Dermis blood vessel endothelial cell (primary cell): ENCODE data around the gene MAMSTR. TPM values are rescaled to one million over a fixed set of nuclear protein-coding genes. Genes with fewer than 3 reads are reported as not detected.
A peak's percentile ranks its signal among the peaks of the same experiment; 100 is the strongest.

Source experiments
- DNase-seq: peaks from one replicate; pipeline ENCODE4 v3.0.0; 2010
- total RNA-seq: library from RNA; depleted of rRNA; stranded (reverse); fragments of >200 nt; gene quantifications from 2 replicates; pipeline ENCODE4 v1.2.3, GENCODE V29; 2014

MAMSTR gene
- total RNA-seq, 1 donor from 2014 or later = 0.51 TPM

GRCh38 chr19:48746110-48746509, 26.6 kb upstream of the MAMSTR start:
- DNase-seq = no peak

GRCh38 chr19:48745208-48745995, 25.9 kb upstream of the MAMSTR start:
- DNase-seq = peak; percentile 71

GRCh38 chr19:48742096-48742495, 22.6 kb upstream of the MAMSTR start:
- no peak for DNase-seq

- DNase-seq = peak; percentile 57
These were observed 21.8 kb upstream of the MAMSTR start for GRCh38 chr19:48741129-48741999.

GRCh38 chr19:48740164-48740972, 20.8 kb upstream of the MAMSTR start, which contains the start of gene RASIP1:
TSS of gene RASIP1 (minus strand) at chr19:48740610. CDS start at chr19:48740282, 328 bp downstream.
- peak; percentile 77 for DNase-seq

- DNase-seq = peak; percentile 36
These were observed 20.1 kb upstream of the MAMSTR start for GRCh38 chr19:48739404-48740163.

GRCh38 chr19:48738557-48739403, 19.3 kb upstream of the MAMSTR start:
- peak; percentile 96 for DNase-seq

- peak; percentile 61 for DNase-seq
These were observed 18.0 kb upstream of the MAMSTR start for GRCh38 chr19:48737360-48737998.

GRCh38 chr19:48735031-48735615, 15.6 kb upstream of the MAMSTR start:
- DNase-seq = no peak

- no peak for DNase-seq
These were observed 15.1 kb upstream of the MAMSTR start for GRCh38 chr19:48734625-48735024.

- no peak for DNase-seq
These were observed 11.9 kb upstream of the MAMSTR start for GRCh38 chr19:48731452-48731851.

GRCh38 chr19:48728911-48729664, 9.6 kb upstream of the MAMSTR start:
- no peak for DNase-seq

- DNase-seq = peak; percentile 74
These were observed 7.0 kb upstream of the MAMSTR start for GRCh38 chr19:48726556-48726955.

- peak; percentile 99 for DNase-seq
These were observed 5.5 kb upstream of the MAMSTR start for GRCh38 chr19:48724796-48725753.

GRCh38 chr19:48722196-48722708, 2.7 kb upstream of the MAMSTR start:
- DNase-seq = no peak

- no peak for DNase-seq
These were observed 1.2 kb upstream of the MAMSTR start for GRCh38 chr19:48720613-48721296.

GRCh38 chr19:48720251-48720612, 707 bp upstream of the MAMSTR start:
- DNase-seq = no peak
